ENCODE data around the gene SNN.

- TF ChIP-seq CTCF (conservative IDR thresholded peaks at IDR 0.05; ENCODE audit: low read length) = no peak
- TF ChIP-seq EZH2phosphoT487 (IDR thresholded peaks at IDR 0.05; ENCODE audit: borderline replicate concordance) = no peak
These were observed 8.5 kb downstream of the SNN start for GRCh38 chr16:11676799-11677198.
